ENCODE measurements around the gene EP400. TPM values are rescaled to one million over a fixed set of nuclear protein-coding genes. Genes with fewer than 3 reads are reported as not detected.

EP400 gene
- total RNA-seq, 2 donors from 2014 or later = 51.7 to 52.3 TPM

DNA sequence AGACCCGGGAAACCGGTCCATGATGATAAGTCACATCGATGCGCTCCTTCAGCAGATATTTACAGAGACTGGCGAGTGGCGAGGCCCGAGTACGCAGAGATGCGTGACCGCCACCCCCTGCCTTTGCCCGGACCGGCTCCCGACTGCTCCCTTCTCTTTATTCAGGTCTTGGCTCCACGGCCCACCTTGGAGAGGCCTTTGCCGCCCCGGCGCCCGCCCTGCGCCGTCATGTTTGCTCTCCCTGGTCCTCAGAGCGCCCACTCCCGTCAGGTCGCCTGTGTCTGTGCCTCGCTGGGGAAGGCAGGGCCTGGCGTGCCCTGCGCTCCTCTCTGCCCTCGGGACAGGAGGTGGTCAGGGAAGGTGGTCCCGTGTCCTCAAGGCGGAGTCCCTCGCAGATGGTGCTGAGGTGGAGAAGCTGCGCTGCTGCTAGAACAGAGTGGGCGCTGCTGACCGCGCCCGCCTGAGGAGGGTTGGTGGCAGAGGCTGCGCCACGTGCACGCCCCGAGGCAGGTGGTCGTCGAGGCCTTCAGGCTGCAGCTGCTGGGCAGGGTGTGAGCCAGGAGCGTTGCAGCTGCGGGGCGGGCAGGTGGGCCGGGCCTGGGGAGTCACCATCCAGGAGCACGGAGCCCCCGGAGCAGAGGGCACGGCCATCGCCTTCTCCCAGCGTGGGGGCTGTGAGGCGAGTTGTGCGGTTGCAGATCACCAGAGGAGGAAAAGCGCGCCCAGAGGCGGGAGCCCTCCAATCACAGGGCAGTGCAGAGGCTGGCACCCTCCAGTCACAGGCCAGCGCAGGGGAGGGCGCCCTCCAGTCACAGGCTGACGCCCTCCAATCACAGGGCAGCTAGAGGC lies 167.2 kb downstream of the EP400 start:
- Mint-ChIP-seq H3K27ac (no peak overlapping the region), H3K36me3 (ENCODE audit: insufficient read depth in 2 of 2) (peaks cover 0 to 3% of the 10 kb centered on the region in 2 donors), H3K4me3 (no peak overlapping the region), H3K9me3 (no peaks in the 10 kb centered on the region), H3K4me1 (ENCODE audit: low read depth) (no peaks in the 10 kb centered on the region), H3K27me3 (ENCODE audit: low read depth) (no peaks in the 10 kb centered on the region)
- no peak for ATAC-seq (replicated peaks in 1 of 2)
- no peak for DNase-seq

DNA sequence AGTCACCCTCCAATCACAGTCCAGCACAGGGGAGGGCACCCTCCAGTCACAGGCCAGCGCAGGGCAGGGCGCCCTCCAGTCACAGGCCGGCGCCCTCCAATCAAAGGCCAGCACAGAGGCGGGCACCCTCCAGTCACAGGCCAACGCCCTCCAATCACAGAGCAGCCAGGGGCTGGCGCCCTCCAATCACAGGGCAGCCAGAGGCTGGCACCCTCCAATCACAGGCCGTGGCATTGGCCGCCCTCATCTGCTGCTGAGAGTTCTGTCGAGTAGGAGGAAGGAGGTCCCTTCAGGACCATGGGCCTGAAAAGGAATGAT lies 167.8 kb downstream of the EP400 start:
- Mint-ChIP-seq H3K27me3 (ENCODE audit: low read depth) (no peaks in the 10 kb centered on the region), H3K9me3 (no peaks in the 10 kb centered on the region), H3K4me1 (ENCODE audit: low read depth) (no peaks in the 10 kb centered on the region), H3K27ac (no peak overlapping the region), H3K4me3 (no peak overlapping the region), H3K36me3 (ENCODE audit: insufficient read depth in 2 of 2) (peaks cover 0 to 3% of the 10 kb centered on the region in 2 donors)
- DNase-seq (no peak), ATAC-seq (replicated peaks in 1 of 2) (no peak)

DNA sequence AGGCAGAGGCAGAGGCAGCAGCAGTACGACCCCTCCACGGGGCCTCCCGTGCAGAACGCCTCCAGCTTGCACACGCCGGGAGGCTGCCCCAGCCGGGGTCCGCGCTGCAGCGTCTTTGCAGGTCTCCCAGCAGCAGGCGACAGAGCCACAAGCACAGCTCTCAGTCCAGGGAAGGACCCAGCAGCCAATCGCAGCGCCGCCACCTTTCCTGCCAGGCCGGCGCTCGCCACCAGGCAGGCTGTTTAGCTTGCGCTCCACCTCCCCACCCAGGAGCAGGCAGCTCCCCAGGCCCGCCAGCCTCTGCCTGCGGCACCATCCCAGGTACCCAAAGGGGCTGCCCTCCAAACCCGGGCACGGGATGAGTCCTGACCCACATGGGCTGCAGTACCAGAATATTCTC lies 169.1 kb downstream of the EP400 start:
- no peak for DNase-seq
- no peaks in the 10 kb centered on the region for H3K27me3 Mint-ChIP-seq (ENCODE audit: low read depth)
- ATAC-seq (replicated peaks in 1 of 2) = no peak
- peaks cover under 1 to 4% of the 10 kb centered on the region in 2 donors for H3K36me3 Mint-ChIP-seq (ENCODE audit: insufficient read depth in 2 of 2)
- no peak overlapping the region for H3K4me3 Mint-ChIP-seq
- H3K4me1 Mint-ChIP-seq (ENCODE audit: low read depth) = no peaks in the 10 kb centered on the region
- H3K9me3 Mint-ChIP-seq = no peaks in the 10 kb centered on the region
- no peak overlapping the region for H3K27ac Mint-ChIP-seq

GRCh38 chr12:132121283-132121682 lies 171.5 kb downstream of the EP400 start:
- Mint-ChIP-seq H3K4me3 (no peak overlapping the region), H3K9me3 (no peaks in the 10 kb centered on the region), H3K36me3 (ENCODE audit: insufficient read depth in 2 of 2) (peaks cover 8 to 17% of the 10 kb centered on the region in 2 donors), H3K27me3 (ENCODE audit: low read depth) (no peaks in the 10 kb centered on the region), H3K4me1 (ENCODE audit: low read depth) (no peaks in the 10 kb centered on the region), H3K27ac (no peak overlapping the region)
- ATAC-seq (replicated peaks in 1 of 2) = no peak
- no peak for DNase-seq

DNA sequence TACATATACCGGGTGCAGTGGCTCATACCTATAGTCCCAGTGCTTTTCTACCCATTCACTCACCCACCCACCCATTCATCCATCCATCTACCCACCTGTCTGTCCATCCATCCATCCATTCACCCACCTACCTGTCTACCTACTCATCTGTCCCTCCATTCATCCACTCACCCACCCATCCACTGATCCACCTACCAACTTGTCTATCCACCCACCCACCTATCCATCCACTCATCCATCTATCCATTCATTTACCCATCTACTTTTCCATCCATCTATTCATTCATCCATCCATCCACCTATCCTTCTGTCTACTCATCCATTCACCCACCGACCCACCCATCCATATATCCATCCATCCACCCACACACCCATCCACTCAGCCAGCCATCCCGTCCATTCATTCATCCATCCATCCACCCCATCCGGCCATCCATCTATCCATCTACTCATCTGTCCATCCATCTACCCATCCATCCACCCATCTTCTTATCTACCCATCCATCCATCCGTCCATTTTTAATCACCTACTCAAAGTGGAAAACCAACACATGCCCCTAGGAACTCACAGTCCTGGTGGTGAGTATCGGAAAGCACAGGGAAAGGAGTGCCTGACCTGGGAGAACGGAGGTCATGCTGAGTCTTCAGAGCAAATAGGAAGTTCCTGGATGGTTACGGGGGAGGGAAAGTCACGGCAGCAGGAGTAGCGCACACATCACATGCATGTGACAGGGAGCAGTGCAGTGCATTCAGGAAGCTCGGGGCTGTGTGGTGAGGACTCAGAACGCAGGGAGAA lies 174.4 kb downstream of the EP400 start:
- peaks cover 10 to 39% of the 10 kb centered on the region in 2 donors for H3K36me3 Mint-ChIP-seq (ENCODE audit: insufficient read depth in 2 of 2)
- H3K27ac Mint-ChIP-seq = no peak overlapping the region
- ATAC-seq (replicated peaks in 1 of 2) = no peak
- no peaks in the 10 kb centered on the region for H3K27me3 Mint-ChIP-seq (ENCODE audit: low read depth)
- no peaks in the 10 kb centered on the region for H3K9me3 Mint-ChIP-seq
- H3K4me3 Mint-ChIP-seq = no peak overlapping the region
- H3K4me1 Mint-ChIP-seq (ENCODE audit: low read depth) = no peaks in the 10 kb centered on the region
- no peak for DNase-seq

DNA sequence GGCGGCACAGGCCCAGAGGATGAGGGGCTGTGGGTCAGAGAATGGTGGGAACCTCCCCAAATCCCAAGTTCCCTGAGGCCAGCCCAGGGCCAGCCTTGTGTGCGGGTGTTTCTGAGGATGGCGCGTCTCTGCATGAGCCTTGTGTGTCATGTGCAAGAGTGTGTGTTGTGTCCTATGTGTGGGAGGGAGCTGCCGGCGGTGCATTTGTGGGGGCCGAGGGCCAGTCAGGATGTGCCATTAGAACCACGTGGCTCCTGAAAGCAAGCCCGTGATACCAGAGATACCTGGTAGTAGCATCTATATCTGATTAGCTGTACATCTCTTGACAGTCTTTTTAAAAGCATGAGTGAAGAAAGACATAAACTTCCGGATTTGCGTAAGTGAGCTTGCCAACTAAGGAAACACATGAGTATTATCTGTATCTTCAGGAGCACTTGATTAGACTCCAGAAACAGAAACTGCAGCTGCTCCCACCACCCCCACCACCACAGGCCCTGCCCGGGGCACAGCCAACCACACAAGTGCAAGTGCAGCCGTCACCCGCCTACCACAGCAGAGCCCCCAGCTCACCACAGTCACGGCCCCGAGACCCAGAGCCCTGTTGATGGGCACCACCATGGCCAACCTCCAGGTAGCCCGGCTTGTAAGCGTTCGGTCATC lies 175.2 kb downstream of the EP400 start:
- peaks cover 10 to 42% of the 10 kb centered on the region in 2 donors for H3K36me3 Mint-ChIP-seq (ENCODE audit: insufficient read depth in 2 of 2)
- H3K27me3 Mint-ChIP-seq (ENCODE audit: low read depth) = no peaks in the 10 kb centered on the region
- ATAC-seq (replicated peaks in 1 of 2) (no peak), DNase-seq (no peak)
- H3K27ac Mint-ChIP-seq = no peak overlapping the region
- no peak overlapping the region for H3K4me3 Mint-ChIP-seq
- no peaks in the 10 kb centered on the region for H3K4me1 Mint-ChIP-seq (ENCODE audit: low read depth)
- H3K9me3 Mint-ChIP-seq = no peaks in the 10 kb centered on the region

- ATAC-seq (replicated peaks in 1 of 2) = no peak
- Mint-ChIP-seq H3K36me3 (ENCODE audit: insufficient read depth in 2 of 2) (peaks cover 10 to 42% of the 10 kb centered on the region in 2 donors), H3K4me1 (ENCODE audit: low read depth) (no peaks in the 10 kb centered on the region), H3K27ac (no peak overlapping the region), H3K9me3 (no peaks in the 10 kb centered on the region), H3K4me3 (no peak overlapping the region), H3K27me3 (ENCODE audit: low read depth) (no peaks in the 10 kb centered on the region)
- no peak for DNase-seq
These were observed 176.0 kb downstream of the EP400 start for GRCh38 chr12:132125736-132126135.

DNA sequence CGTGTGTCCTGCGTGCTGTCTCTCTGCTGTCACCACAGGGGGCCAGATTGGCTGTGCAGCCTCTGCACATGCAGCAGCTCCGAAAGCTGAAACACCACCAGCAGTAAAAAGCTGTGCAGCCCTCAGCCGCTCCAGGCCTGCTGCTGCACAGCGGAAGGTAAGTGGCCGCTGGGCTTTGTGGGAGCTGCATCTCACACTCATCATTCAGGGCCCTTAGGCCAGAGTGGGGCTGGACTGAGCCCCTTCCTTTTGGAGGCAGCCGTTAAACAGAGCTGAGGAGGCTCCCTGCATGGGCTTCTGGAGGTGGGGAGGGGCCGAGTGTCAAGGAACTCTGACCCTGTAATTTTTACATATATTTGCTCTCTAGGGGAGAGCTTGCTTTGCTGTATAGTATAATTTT lies 177.3 kb downstream of the EP400 start:
- Mint-ChIP-seq H3K27me3 (ENCODE audit: low read depth) (no peaks in the 10 kb centered on the region), H3K4me1 (ENCODE audit: low read depth) (no peaks in the 10 kb centered on the region), H3K9me3 (no peaks in the 10 kb centered on the region), H3K36me3 (ENCODE audit: insufficient read depth in 2 of 2) (peaks cover 10 to 40% of the 10 kb centered on the region in 2 donors), H3K27ac (no peak overlapping the region), H3K4me3 (no peak overlapping the region)
- DNase-seq = no peak
- ATAC-seq (replicated peaks in 1 of 2) = no peak

DNA sequence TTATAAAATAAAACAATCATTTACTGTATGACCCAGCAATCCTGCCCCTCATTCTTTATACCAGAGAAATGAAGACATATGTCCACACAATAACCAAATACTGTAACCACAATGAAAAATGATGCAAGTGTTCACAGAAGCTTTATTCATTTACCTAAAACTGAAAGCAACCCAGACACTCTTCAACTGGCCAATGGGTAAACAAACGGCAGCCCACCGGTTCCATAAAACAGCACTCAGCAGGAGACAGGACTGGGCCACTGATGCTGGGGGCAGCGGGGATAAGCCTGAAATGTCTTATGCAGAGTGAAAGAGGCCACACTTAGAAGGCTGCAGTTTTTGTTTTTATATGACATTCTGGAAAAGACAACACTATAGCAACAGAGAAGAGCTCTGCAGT lies 179.3 kb downstream of the EP400 start:
- H3K36me3 Mint-ChIP-seq (ENCODE audit: insufficient read depth in 2 of 2) = peaks cover 8 to 37% of the 10 kb centered on the region in 2 donors
- H3K27me3 Mint-ChIP-seq (ENCODE audit: low read depth) = no peaks in the 10 kb centered on the region
- no peak overlapping the region for H3K4me3 Mint-ChIP-seq
- no peak for DNase-seq
- H3K9me3 Mint-ChIP-seq = no peaks in the 10 kb centered on the region
- no peaks in the 10 kb centered on the region for H3K4me1 Mint-ChIP-seq (ENCODE audit: low read depth)
- ATAC-seq (replicated peaks in 1 of 2) = no peak
- no peak overlapping the region for H3K27ac Mint-ChIP-seq

- H3K4me3 Mint-ChIP-seq = no peak overlapping the region
- ATAC-seq (replicated peaks in 1 of 2) (no peak), DNase-seq (no peak)
- H3K36me3 Mint-ChIP-seq (ENCODE audit: insufficient read depth in 2 of 2) = peaks cover 3 to 30% of the 10 kb centered on the region in 2 donors
- H3K27me3 Mint-ChIP-seq (ENCODE audit: low read depth) = no peaks in the 10 kb centered on the region
- no peak overlapping the region for H3K27ac Mint-ChIP-seq
- H3K9me3 Mint-ChIP-seq = no peaks in the 10 kb centered on the region
- no peaks in the 10 kb centered on the region for H3K4me1 Mint-ChIP-seq (ENCODE audit: low read depth)
These were observed 180.9 kb downstream of the EP400 start for GRCh38 chr12:132130690-132131089.

Other genes starting within 250 kb of the EP400 start
- 10 to 100 TPM; 58.5 to 61.5 TPM for gene SFSWAP, start 238.9 kb upstream of the EP400 start, total RNA-seq
- gene MMP17, start 121.5 kb upstream of the EP400 start, total RNA-seq = not detected
- 10 to 100 TPM; 29.8 to 31.2 TPM for gene ULK1, start 55.3 kb upstream of the EP400 start, total RNA-seq
- gene PUS1, start 20.7 kb upstream of the EP400 start, total RNA-seq = 10 to 100 TPM; 37.3 to 53.4 TPM
- gene DDX51, start 194.4 kb downstream of the EP400 start, total RNA-seq = 10 to 100 TPM; 18.3 to 23.4 TPM
- gene NOC4L, start 194.5 kb downstream of the EP400 start, total RNA-seq = 10 to 100 TPM; 19.4 to 21.2 TPM